Right renal pelvis (tissue), 4 donors: ENCODE measurements around the gene SLC25A12. TPM values are rescaled to one million over a fixed set of nuclear protein-coding genes. Genes with fewer than 3 reads are reported as not detected.

ENCODE experiments used
- DNase-seq, 4 donors: peaks; one replicate each; pipeline ENCODE4 v3.0.0-alpha.2; 2013; ENCODE audit warnings: low read depth in 4 of 4, low spot score in 3 of 4, missing footprints in 1 of 4
- polyA plus RNA-seq, 4 donors: library from polyadenylated mRNA; unstranded; fragments of 120-200 nt; gene quantifications; one replicate each; pipeline ENCODE4 v1.2.1, GENCODE V29; 2013; ENCODE audit not compliant: insufficient read length in 4 of 4

Gene SLC25A12
- polyA plus RNA-seq, 4 donors: 24.5 to 28.2 (median 26.6) TPM

GRCh38 chr2:171889808-171890207 lies 4.2 kb downstream of the SLC25A12 start:
- DNase-seq: no peak

DNA sequence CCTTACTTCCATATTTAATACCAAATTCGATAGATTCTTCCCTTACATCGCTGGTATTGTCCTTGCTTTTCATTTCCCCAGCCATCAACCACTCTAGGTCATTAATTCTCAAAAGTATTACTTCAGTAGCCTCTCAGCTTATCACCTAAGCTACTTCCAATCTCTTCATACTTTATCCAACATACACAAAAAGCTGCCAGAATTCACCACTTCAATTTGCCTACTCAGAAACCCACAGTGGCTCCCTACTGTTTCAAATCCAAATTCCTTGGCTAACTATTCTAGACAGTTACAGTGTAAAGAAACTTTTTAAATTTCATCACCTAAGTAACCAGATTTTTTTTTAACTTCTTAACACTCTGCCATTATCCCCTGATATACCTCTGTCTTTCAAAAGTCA lies 4.7 kb downstream of the SLC25A12 start:
- DNase-seq: no peak

DNA sequence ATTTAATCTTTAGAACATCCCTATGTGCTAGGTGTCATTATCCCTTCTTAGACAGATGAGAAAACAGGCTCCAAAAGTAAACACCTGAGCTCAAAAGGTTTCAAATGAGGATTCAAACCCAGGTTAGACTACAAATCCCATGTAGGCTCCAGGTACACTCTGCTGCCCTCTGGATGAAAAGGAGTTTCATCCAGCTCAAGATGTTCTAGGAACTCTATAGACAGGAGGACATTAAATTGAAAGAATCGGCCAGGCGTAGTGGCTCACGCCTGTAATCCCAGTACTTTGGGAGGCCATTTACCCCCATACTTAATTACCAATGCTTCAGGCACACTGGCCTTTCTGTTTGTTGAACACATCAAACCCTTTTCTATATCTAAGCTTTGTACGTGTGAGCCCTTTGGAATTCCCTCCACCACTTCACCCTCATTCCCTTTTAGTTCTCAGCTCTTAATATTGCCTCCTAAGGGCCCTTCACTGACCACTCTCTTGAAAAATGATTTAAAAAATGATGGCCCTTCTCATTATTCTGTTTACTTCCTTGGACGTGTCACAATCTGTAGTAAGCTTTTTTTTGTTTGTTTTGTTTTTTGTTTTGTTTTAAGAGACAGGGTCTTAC lies 10.7 kb downstream of the SLC25A12 start:
- no peak for DNase-seq

- no peak for DNase-seq
These were observed 11.8 kb downstream of the SLC25A12 start for GRCh38 chr2:171882089-171882769.

DNA sequence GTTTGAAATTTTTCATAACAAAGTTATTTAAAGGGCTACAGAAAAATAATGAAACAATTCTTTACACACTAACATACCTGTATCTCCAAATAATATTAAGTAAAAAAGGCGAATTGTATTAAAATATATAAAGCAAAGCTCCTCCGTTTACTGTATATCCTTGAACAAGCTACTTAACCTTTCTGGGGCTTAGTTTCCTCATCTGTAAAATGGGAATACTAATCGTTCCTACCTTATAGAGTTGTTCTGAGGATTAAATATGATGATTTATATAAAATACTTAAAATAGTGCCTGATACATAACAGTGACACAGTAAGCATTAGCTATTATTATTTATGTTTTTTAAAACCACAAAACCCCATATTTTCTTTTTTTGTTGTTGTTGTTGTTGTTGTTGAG lies 13.3 kb downstream of the SLC25A12 start:
- DNase-seq: no peak

DNA sequence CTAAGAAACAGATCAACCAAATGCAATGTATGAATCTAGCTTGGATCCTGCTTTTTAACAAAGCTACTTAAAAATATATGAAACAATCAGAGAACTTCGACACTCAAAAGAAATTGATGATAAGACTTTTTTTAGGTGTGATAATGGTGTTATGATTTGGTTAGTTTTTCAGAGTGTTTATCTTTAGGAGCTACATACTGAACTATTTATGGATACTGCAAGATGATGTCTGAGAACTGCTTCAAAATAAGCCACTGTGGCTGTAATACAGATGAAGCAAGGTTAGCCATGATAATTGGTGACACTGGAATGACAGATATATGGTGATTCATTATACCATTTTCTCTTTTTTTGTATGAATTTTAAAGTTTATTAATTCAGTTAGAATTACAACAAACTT lies 14.2 kb downstream of the SLC25A12 start:
- DNase-seq: no peak

- no peak for DNase-seq
These were observed 15.5 kb downstream of the SLC25A12 start for GRCh38 chr2:171878481-171878993.

DNA sequence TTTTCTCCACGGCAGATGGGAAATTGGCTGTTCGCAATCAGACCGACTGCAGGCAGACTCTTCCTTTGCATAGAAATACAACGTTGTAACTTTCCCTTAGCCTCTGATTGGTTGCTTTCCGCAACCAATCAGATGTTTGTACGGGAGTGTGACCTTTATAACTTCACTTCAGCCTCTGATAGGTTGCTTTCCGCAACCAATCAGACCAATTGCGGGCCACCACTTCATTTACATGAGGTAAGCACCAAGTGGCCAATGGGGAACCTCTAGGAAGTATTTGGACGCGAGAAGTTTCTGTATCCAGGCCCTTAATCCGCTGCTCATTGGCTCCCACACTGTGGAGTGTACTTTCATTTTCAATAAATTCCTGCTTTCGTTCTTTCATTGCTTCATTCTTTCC lies 19.1 kb downstream of the SLC25A12 start:
- no peak for DNase-seq

GRCh38 chr2:171874517-171874916 lies 19.5 kb downstream of the SLC25A12 start:
- no peak for DNase-seq

DNA sequence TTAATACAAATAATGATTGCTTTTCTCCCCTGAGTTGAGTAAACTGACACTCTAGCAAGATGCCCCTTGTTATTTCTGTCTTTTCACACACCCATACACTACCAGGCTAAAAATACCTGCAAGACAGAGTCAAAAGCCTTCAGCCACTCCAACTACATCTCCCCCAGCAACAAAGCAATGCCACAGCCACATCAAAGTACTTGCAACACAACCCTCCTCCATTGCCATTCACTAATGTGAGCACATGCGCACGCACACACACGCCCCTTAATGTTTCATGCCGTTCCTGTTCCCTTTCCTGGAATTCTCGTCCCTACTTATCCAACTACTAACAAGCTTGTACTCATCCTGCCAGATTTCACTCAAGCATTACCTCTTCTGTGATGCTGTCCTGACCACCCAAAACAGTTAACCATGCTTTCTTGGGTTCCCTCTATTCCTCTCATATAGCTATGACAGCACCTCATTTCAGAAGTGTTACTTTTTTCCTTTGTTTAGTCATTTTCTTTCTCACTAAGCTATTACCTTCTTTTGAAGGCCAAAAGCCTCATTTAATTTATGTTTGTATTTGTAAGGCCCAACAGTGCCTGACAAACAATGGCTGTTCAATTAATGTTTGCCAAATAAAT lies 29.6 kb downstream of the SLC25A12 start:
- no peak for DNase-seq

GRCh38 chr2:171862501-171862900 lies 31.5 kb downstream of the SLC25A12 start:
- no peak for DNase-seq

GRCh38 chr2:171858397-171858958 lies 35.6 kb downstream of the SLC25A12 start:
- DNase-seq: no peak

DNA sequence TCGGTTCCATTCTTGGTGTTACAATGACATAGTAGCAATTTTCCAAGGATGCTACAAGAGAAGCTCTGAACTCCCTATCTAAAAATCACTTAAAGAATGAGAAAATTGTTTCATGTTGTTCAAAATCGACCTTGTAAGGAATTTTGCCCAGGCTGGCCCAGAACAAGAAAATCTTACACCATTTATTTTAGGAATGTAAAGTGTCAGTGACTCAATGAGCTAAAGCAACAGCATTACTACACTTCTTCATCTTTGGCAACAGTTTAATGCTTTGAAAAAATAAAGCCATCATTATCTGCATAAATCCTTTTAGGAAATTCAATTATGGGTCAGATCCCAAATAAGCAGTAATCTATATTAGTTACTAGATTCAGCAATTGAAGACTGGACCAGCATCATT lies 38.6 kb downstream of the SLC25A12 start:
- DNase-seq: no peak

DNA sequence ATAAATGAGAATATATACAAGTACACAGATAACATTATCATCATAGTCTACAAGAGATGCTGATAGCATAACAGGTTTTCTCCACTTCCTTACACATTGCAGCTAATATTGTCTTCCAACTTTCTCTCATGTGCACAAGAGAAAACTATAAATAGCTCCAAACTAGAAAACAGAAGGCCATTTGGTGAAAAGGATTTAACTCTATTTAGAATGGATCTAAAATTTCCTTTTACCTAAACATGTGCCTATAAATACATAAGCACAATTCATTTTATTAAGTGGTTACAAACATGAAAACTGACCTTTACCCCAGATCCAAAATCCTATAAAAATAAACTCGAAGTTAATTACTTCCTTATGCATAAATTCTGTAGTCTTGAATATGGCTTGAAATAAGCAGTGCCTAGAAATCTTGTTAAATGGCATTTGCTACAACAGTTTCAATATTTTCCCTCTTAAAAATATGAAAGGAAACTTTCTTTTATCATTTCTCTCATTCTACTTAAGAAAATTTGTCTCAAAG lies 41.6 kb downstream of the SLC25A12 start:
- no peak for DNase-seq

- DNase-seq: no peak
These were observed 46.4 kb downstream of the SLC25A12 start for GRCh38 chr2:171847627-171848026.

DNA sequence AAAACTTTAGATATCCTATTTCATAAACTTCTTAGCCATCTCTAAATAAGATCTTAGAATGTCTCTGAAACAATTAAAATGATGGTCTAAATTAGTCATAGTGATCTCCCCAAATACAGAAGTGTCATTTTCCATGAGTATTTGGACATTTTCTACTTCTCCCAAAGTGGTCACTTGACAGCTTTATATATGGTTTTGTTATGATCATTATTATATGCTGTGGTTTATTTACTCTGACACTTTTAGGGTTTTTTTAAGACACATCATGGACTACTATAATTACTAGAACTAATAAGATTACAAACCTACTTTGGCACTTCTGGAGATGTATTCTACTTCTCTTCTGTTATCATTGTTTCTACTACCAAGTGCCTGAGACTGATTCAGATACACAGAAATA lies 47.1 kb downstream of the SLC25A12 start:
- DNase-seq: no peak

GRCh38 chr2:171841996-171842395 lies 52.0 kb downstream of the SLC25A12 start:
- no peak for DNase-seq

- DNase-seq: no peak
These were observed 56.3 kb downstream of the SLC25A12 start for GRCh38 chr2:171837736-171838135.

- no peak for DNase-seq
These were observed 57.7 kb downstream of the SLC25A12 start for GRCh38 chr2:171836146-171836910.

- no peak for DNase-seq
These were observed 58.7 kb downstream of the SLC25A12 start for GRCh38 chr2:171835386-171835785.

- no peak for DNase-seq
These were observed 59.8 kb downstream of the SLC25A12 start for GRCh38 chr2:171834286-171834685.
